ENCODE data around the gene SFTA2. TPM values are rescaled to one million over a fixed set of nuclear protein-coding genes. Genes with fewer than 3 reads are reported as not detected.
A peak's percentile ranks its signal among the peaks of the same experiment; 100 is the strongest.
"Not testable (repeated sequence)": the region's sequence is repeated elsewhere in the genome, so short reads cannot be mapped to it uniquely, and the experiment has no call there.

Gene SFTA2
- total RNA-seq, 1 donor, result not detected

DNA sequence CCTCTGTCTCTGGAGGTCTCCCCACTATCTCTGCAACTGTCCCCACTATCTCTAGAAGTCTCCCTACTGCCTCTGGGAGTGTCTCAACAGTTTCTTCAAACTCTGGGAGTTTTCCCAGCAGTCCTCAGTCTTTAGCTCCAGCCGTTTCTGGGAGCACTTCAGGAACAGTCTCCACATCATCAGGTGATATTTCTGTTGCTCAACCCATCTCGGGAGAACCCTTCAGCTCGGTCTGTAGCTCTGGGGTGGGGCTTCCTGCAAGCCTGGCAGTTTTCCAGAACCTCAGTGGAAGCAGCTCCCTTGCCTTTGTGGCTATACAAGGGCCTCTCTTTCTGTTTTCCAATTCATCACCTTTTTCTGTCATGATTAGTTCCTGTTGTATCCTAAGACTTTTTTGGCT, 3.0 kb upstream of the SFTA2 start:
- H3K4me3 ChIP-seq (ENCODE audit: low read depth, low read length), result no peak overlapping the region
- DNase-seq (ENCODE audit: low read depth), result peak; percentile 37
- no peak for TF ChIP-seq CTCF (IDR thresholded peaks at IDR 0.05; ENCODE audit: insufficient read depth, low read depth, low read length)

GRCh38 chr6:30932665-30933365, 845 bp upstream of the SFTA2 start:
- DNase-seq (ENCODE audit: low read depth), result no peak
- TF ChIP-seq CTCF (IDR thresholded peaks at IDR 0.05; ENCODE audit: insufficient read depth, low read depth, low read length), result no peak
- H3K4me3 ChIP-seq (ENCODE audit: low read depth, low read length), result no peak overlapping the region

- no peak for TF ChIP-seq CTCF (IDR thresholded peaks at IDR 0.05; ENCODE audit: insufficient read depth, low read depth, low read length)
- H3K4me3 ChIP-seq (ENCODE audit: low read depth, low read length), result no peak overlapping the region
- DNase-seq (ENCODE audit: low read depth), result no peak
Measured at GRCh38 chr6:30931272-30931671, 698 bp downstream of the SFTA2 start.

GRCh38 chr6:30930506-30930905, 1.5 kb downstream of the SFTA2 start:
- no peak for TF ChIP-seq CTCF (IDR thresholded peaks at IDR 0.05; ENCODE audit: insufficient read depth, low read depth, low read length)
- DNase-seq (ENCODE audit: low read depth), result no peak
- no peak overlapping the region for H3K4me3 ChIP-seq (ENCODE audit: low read depth, low read length)

DNA sequence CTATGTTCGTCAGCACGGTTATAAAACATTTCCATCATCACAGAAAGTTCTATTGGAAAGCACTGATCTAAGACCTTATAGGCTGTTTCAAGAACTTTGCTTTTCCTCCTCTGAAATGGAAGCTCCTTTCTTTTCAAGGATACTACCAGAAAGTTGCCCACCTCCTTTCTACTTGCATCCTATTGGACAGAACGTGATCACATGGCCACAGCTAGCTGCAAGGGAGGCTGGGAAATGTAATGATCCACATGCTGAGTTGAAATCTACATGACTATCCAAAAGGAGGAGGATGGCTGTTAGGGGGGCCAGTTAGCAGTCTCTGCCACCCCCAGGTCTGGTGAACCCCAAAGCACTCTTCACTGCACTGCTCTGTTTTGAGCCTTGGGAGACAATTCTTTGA, 3.3 kb downstream of the SFTA2 start:
- no peak for DNase-seq (ENCODE audit: low read depth)
- no peak for TF ChIP-seq CTCF (IDR thresholded peaks at IDR 0.05; ENCODE audit: insufficient read depth, low read depth, low read length)
- no peak overlapping the region for H3K4me3 ChIP-seq (ENCODE audit: low read depth, low read length)

DNA sequence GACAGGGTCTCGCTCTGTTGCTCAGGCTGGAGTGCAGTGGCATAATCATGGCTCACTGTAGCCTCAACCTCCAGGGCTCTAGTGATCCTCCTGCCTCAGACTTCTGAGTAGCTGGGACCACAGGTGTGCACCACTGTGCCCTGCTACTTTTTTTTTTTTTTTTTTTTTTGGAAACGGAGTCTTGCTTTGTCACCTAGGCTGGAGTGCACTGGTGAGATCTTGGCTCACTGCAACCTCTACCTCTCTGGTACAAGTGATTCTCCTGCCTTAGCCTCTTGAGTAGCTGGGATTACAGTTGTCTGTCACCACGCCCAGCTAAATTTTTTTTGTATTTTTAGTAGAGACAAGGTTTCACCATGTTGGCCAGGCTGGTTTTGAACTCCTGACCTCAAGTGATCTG, 4.9 kb downstream of the SFTA2 start:
- not testable (repeated sequence) for H3K4me3 ChIP-seq (ENCODE audit: low read depth, low read length); DNase-seq (ENCODE audit: low read depth)

DNA sequence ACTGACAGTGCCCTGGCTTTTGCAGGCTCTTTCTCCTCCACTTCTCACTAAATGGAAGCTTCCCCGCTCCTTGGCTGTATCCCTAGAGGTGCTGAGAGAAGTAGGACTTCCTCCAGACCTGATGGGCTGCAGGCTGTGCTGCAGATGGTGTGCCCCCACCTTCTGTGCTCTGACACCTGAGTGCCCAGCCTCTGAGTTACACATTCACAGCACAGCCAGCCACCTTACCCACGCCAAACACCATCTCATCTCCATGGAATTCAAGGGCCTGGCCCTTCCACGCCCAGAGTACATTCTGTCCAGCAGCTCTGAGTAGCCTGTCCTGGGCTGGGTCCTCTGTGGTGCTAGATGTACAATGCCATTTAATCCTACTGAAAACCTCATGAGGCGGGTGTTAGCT, 5.3 kb downstream of the SFTA2 start:
- H3K4me3 ChIP-seq (ENCODE audit: low read depth, low read length), result no peak overlapping the region
- TF ChIP-seq CTCF (IDR thresholded peaks at IDR 0.05; ENCODE audit: insufficient read depth, low read depth, low read length), result no peak
- DNase-seq (ENCODE audit: low read depth), result no peak

DNA sequence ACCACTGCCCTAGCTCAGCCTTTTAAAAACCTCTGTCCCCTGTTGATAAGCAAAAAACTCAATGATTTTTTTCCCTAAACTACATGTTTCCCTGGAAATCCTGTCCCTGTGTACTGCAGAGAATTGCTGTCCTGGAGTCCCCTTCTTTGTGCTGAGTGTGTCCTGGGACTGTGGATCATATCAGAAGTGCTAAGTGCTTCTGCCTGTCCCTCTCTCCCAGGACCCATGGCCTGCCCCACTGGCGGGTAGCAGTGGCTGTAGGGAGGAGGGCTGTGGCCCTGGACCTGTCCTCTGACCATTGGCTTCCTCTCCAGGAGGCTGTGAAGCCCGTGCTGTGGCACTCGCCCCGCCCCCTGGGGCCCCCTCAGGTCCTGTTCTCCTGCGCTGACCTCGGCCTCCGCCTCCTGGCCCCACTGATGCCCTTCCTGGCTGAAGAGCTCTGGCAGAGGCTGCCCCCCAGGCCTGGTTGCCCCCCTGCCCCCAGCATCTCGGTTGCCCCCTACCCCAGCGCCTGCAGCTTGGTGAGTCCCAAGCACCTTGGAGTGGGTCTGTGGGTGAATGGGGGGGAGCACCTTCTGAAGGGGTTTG, 7.8 kb downstream of the SFTA2 start:
- not testable (repeated sequence) for H3K4me3 ChIP-seq (ENCODE audit: low read depth, low read length); DNase-seq (ENCODE audit: low read depth)
